SJCRH30 (cell line): ENCODE data around the gene ZBTB3. TPM values are rescaled to one million over a fixed set of nuclear protein-coding genes. Genes with fewer than 3 reads are reported as not detected.
A peak's percentile ranks its signal among the peaks of the same experiment; 100 is the strongest.

Source experiments
- DNase-seq, 2 experiments: peaks; one replicate each; pipeline ENCODE4 v3.0.0-alpha.2; 2015 to 2020
- H3K27ac ChIP-seq: fragments of 250-450 bp; sonication (Bioruptor Pico); 2 replicates; pipeline ENCODE4 v1.5.1; 2020; ENCODE audit warnings: mild to moderate bottlenecking, moderate library complexity
- H3K27me3 ChIP-seq: fragments of 250-450 bp; sonication (Bioruptor Pico); 2 replicates; pipeline ENCODE4 v1.5.1; 2020; ENCODE audit warnings: mild to moderate bottlenecking, moderate library complexity
- H3K36me3 ChIP-seq: fragments of 250-450 bp; sonication (Bioruptor Pico); 2 replicates; pipeline ENCODE4 v1.5.1; 2020; ENCODE audit warnings: mild to moderate bottlenecking, moderate library complexity
- H3K4me1 ChIP-seq: fragments of 250-450 bp; sonication (Bioruptor Pico); 2 replicates; pipeline ENCODE4 v1.5.1; 2020; ENCODE audit warnings: mild to moderate bottlenecking, moderate library complexity
- H3K4me3 ChIP-seq: fragments of 250-450 bp; sonication (Bioruptor Pico); 2 replicates; pipeline ENCODE4 v1.5.1; 2020; ENCODE audit warnings: mild to moderate bottlenecking, moderate library complexity
- H3K9me3 ChIP-seq: fragments of 250-450 bp; sonication (Bioruptor Pico); replicated peaks from 2 replicates; pipeline ENCODE4 v1.5.1; 2020; ENCODE audit warnings: mild to moderate bottlenecking, moderate library complexity
- total RNA-seq: library from RNA; depleted of rRNA; stranded (reverse); fragments of >200 nt; shearing (Covaris generic); gene quantifications from 2 replicates; pipeline ENCODE4 v1.2.3, GENCODE V29; 2014; rRNA removed

ZBTB3 gene
- 5.2 and 7.6 TPM in 2 replicates for total RNA-seq

- no peaks in the 10 kb centered on the region for H3K9me3 ChIP-seq
- peak; percentile 98 to 99 for DNase-seq
- no peaks in the 10 kb centered on the region for H3K36me3 ChIP-seq
- peak within 1 kb of the TSS; percentile 74 for H3K27ac ChIP-seq
- peaks cover 6% of the 10 kb centered on the region; the same call in 1 of the 2 replicates for H3K4me1 ChIP-seq
- H3K4me3 ChIP-seq: peak within 1 kb of the TSS; percentile 84
- no peaks in the 10 kb centered on the region for H3K27me3 ChIP-seq
Measured at GRCh38 chr11:62753736-62754603, at the start of gene ZBTB3. Gene ZBTB3 (minus strand): TSS chr11:62754160. CDS start chr11:62753664, 496 bp downstream.

GRCh38 chr11:62801071-62801470, 47.1 kb upstream of the ZBTB3 start:
- Histone ChIP-seq H3K4me3 (no peak overlapping the region), H3K9me3 (no peaks in the 10 kb centered on the region), H3K27ac (no peak overlapping the region), H3K27me3 (no peaks in the 10 kb centered on the region), H3K36me3 (peaks cover 57% of the 10 kb centered on the region), H3K4me1 (peaks cover 6% of the 10 kb centered on the region; the same call in 1 of the 2 replicates)
- DNase-seq: no peak

GRCh38 chr11:62799486-62799885, 45.5 kb upstream of the ZBTB3 start:
- no peak for DNase-seq
- H3K27ac ChIP-seq: no peak overlapping the region
- H3K36me3 ChIP-seq: peaks cover 72% of the 10 kb centered on the region
- H3K4me3 ChIP-seq: no peak overlapping the region
- H3K27me3 ChIP-seq: no peaks in the 10 kb centered on the region
- no peaks in the 10 kb centered on the region for H3K9me3 ChIP-seq
- peaks cover 6% of the 10 kb centered on the region; the same call in 1 of the 2 replicates for H3K4me1 ChIP-seq

GRCh38 chr11:62796281-62796680, 42.3 kb upstream of the ZBTB3 start:
- H3K9me3 ChIP-seq: no peaks in the 10 kb centered on the region
- no peak overlapping the region for H3K4me3 ChIP-seq
- H3K36me3 ChIP-seq: peaks cover 67% of the 10 kb centered on the region
- no peak overlapping the region for H3K27ac ChIP-seq
- H3K27me3 ChIP-seq: no peaks in the 10 kb centered on the region
- no peak for DNase-seq
- no peaks in the 10 kb centered on the region for H3K4me1 ChIP-seq

GRCh38 chr11:62794201-62794775, 40.3 kb upstream of the ZBTB3 start:
- Histone ChIP-seq H3K27ac (no peak overlapping the region), H3K36me3 (peaks cover 55% of the 10 kb centered on the region)

GRCh38 chr11:62792202-62792575, 38.2 kb upstream of the ZBTB3 start:
- no peaks in the 10 kb centered on the region for H3K4me1 ChIP-seq
- peak in 1 of 2 experiments; percentile 23 for DNase-seq
- H3K9me3 ChIP-seq: no peaks in the 10 kb centered on the region
- H3K4me3 ChIP-seq: peak overlapping the region; percentile 68
- H3K27me3 ChIP-seq: no peaks in the 10 kb centered on the region
- peaks cover 39% of the 10 kb centered on the region for H3K36me3 ChIP-seq
- no peak overlapping the region; the same call in 1 of the 2 replicates for H3K27ac ChIP-seq

More at GRCh38 chr11:62794201-62794775, 40.3 kb upstream of the ZBTB3 start:
- Histone ChIP-seq H3K4me3 (no peak overlapping the region), H3K27me3 (no peaks in the 10 kb centered on the region), H3K4me1 (no peaks in the 10 kb centered on the region), H3K9me3 (no peaks in the 10 kb centered on the region)
- no peak for DNase-seq

- peak; percentile 82 to 83 for DNase-seq
- peak within 1 kb of the TSS; percentile 68 for H3K4me3 ChIP-seq
- H3K4me1 ChIP-seq: no peaks in the 10 kb centered on the region
- peaks cover 36% of the 10 kb centered on the region for H3K36me3 ChIP-seq
- H3K9me3 ChIP-seq: no peaks in the 10 kb centered on the region
- peak within 1 kb of the TSS; percentile 25; the same call in 1 of the 2 replicates for H3K27ac ChIP-seq
- H3K27me3 ChIP-seq: no peaks in the 10 kb centered on the region
Measured at GRCh38 chr11:62791501-62792201, 37.7 kb upstream of the ZBTB3 start, which contains the start of gene TMEM223. Gene TMEM223 (minus strand): TSS chr11:62792006. CDS start chr11:62791994, 12 bp downstream.

- no peaks in the 10 kb centered on the region for H3K9me3 ChIP-seq
- H3K36me3 ChIP-seq: peaks cover 20% of the 10 kb centered on the region
- no peak overlapping the region for H3K4me3 ChIP-seq
- no peak overlapping the region for H3K27ac ChIP-seq
- H3K27me3 ChIP-seq: no peaks in the 10 kb centered on the region
- DNase-seq: no peak
- H3K4me1 ChIP-seq: no peaks in the 10 kb centered on the region
Measured at GRCh38 chr11:62789576-62789975, 35.6 kb upstream of the ZBTB3 start.

- H3K27ac ChIP-seq: no peak overlapping the region
- peaks cover 15% of the 10 kb centered on the region for H3K36me3 ChIP-seq
- no peak for DNase-seq
Measured at GRCh38 chr11:62788991-62789390, 35.0 kb upstream of the ZBTB3 start.

GRCh38 chr11:62787005-62787759, 33.2 kb upstream of the ZBTB3 start, which contains the start of gene TMEM179B:
Gene TMEM179B (plus strand): TSS chr11:62787402. CDS start chr11:62787432, 30 bp downstream.
- DNase-seq: peak; percentile 97 to 98
- peak within 1 kb of the TSS; percentile 63 for H3K27ac ChIP-seq
- no peaks in the 10 kb centered on the region for H3K4me1 ChIP-seq
- no peaks in the 10 kb centered on the region for H3K9me3 ChIP-seq
- peaks cover 4% of the 10 kb centered on the region; the same call in 1 of the 2 replicates for H3K36me3 ChIP-seq
- peak within 1 kb of the TSS; percentile 89 for H3K4me3 ChIP-seq
- H3K27me3 ChIP-seq: no peaks in the 10 kb centered on the region

More at GRCh38 chr11:62788991-62789390, 35.0 kb upstream of the ZBTB3 start:
- Histone ChIP-seq H3K4me3 (no peak overlapping the region), H3K9me3 (no peaks in the 10 kb centered on the region), H3K27me3 (no peaks in the 10 kb centered on the region), H3K4me1 (no peaks in the 10 kb centered on the region)

GRCh38 chr11:62786318-62787004, 32.5 kb upstream of the ZBTB3 start:
- Histone ChIP-seq H3K27ac (peak overlapping the region; percentile 63; the same call in 1 of the 2 replicates), H3K27me3 (no peaks in the 10 kb centered on the region), H3K36me3 (peaks cover 4% of the 10 kb centered on the region; the same call in 1 of the 2 replicates), H3K9me3 (no peaks in the 10 kb centered on the region), H3K4me3 (peak overlapping the region; percentile 89), H3K4me1 (no peaks in the 10 kb centered on the region)
- peak; percentile 78 to 86 for DNase-seq

- Histone ChIP-seq H3K4me1 (no peaks in the 10 kb centered on the region), H3K36me3 (peaks cover 10% of the 10 kb centered on the region), H3K9me3 (no peaks in the 10 kb centered on the region), H3K4me3 (no peak overlapping the region), H3K27me3 (no peaks in the 10 kb centered on the region), H3K27ac (no peak overlapping the region)
- DNase-seq: no peak
Measured at GRCh38 chr11:62782753-62783152, 28.8 kb upstream of the ZBTB3 start.

- Histone ChIP-seq H3K36me3 (peaks cover 13% of the 10 kb centered on the region), H3K27ac (no peak overlapping the region), H3K9me3 (no peaks in the 10 kb centered on the region), H3K4me1 (no peaks in the 10 kb centered on the region), H3K4me3 (no peak overlapping the region), H3K27me3 (no peaks in the 10 kb centered on the region)
- DNase-seq: no peak
Measured at GRCh38 chr11:62778441-62778840, 24.5 kb upstream of the ZBTB3 start.
